ENCODE results near the gene DAGLA. TPM values are rescaled to one million over a fixed set of nuclear protein-coding genes. Genes with fewer than 3 reads are reported as not detected.

Gene DAGLA
- total and polyA plus RNA-seq, 2 of the 13 experiments (the other 11 are each of a cell fraction or from before 2014, with no cell fraction given) = 2.6 to 3.9 TPM

- Histone ChIP-seq H3K4me1 (ENCODE audit: insufficient read depth, low read length) (peaks cover 59% of the 10 kb centered on the region), H3K79me2 (ENCODE audit: insufficient read depth, low read length) (peaks cover 4% of the 10 kb centered on the region), H4K20me1 (ENCODE audit: insufficient read depth, low read length) (0 out of 2 replicates have a peak, but pooled peaks cover 2% of the 10 kb centered on the region), H3K9me3 (ENCODE audit: low read length) (no peaks in the 10 kb centered on the region), H3K4me3 (replicated peaks in 1 of 3; ENCODE audit: insufficient read depth in 1 of 3, low read depth in 2 of 3, low read length in 3 of 3) (no peak overlapping the region), H3K9ac (ENCODE audit: insufficient read depth, low read depth, low read length) (no peak overlapping the region), H2AFZ (ENCODE audit: low read length) (no peak overlapping the region), H3K4me2 (ENCODE audit: low read depth, low read length) (no peak overlapping the region), H3K27ac (ENCODE audit: extremely low read length, insufficient read depth, low read length) (peak overlapping the region; percentile 39), H3K27me3 (ENCODE audit: control insufficient read depth in 1 of 2, insufficient read depth in 2 of 2, low read length in 2 of 2) (no peaks in the 10 kb centered on the region), H3K36me3 (replicated peaks in 1 of 2; ENCODE audit: control insufficient read depth in 1 of 2, insufficient read depth in 2 of 2, low read length in 2 of 2) (no peaks in the 10 kb centered on the region; a peak in 1 of 5 replicates)
- intact Hi-C loops (cut with micrococcal nuclease; ENCODE audit: unreplicated experiment) (no loop called here), in situ Hi-C loops (cut with HindIII; ENCODE audit: extremely low pct_ligation_motif_present, low pct_unique_long_range_greater_than_20kb) (no loop called here)
- FAIRE-seq = no peak
- DNase-seq (ENCODE audit: low spot score) = no peak
- BruUV-seq (replicated peaks) = no TSS peak
- no peak for TF ChIP-seq ZNF225 (CRISPR knock-in tag; IDR thresholded peaks at IDR 0.05)
- no peak for TF ChIP-seq NFYC (CRISPR knock-in tag; IDR thresholded peaks at IDR 0.05)
- no peak for TF ChIP-seq TP53 (CRISPR knock-in tag; conservative IDR thresholded peaks at IDR 0.05)
- no peak for TF ChIP-seq TAF1 (CRISPR knock-in tag; IDR thresholded peaks at IDR 0.05)
- no peak for TF ChIP-seq ZNF607 (CRISPR knock-in tag; IDR thresholded peaks at IDR 0.05; ENCODE audit: borderline replicate concordance)
- TF ChIP-seq ZNF317 (CRISPR knock-in tag; IDR thresholded peaks at IDR 0.05) = no peak
- TF ChIP-seq HNF1A (IDR thresholded peaks at IDR 0.05; ENCODE audit: low read depth) = no peak
- no peak for TF ChIP-seq HNF1A (CRISPR knock-in tag; IDR thresholded peaks at IDR 0.05; ENCODE audit: borderline replicate concordance)
- TF ChIP-seq CSRNP1 (CRISPR knock-in tag; IDR thresholded peaks at IDR 0.05) = no peak
- TF ChIP-seq RFXANK (CRISPR knock-in tag; IDR thresholded peaks at IDR 0.05) = no peak
- no peak for TF ChIP-seq GRHL1 (CRISPR knock-in tag; conservative IDR thresholded peaks at IDR 0.05)
- TF ChIP-seq MAF1 (CRISPR knock-in tag; IDR thresholded peaks at IDR 0.05; ENCODE audit: borderline replicate concordance) = no peak
- TF ChIP-seq GFI1 (CRISPR knock-in tag; IDR thresholded peaks at IDR 0.05; ENCODE audit: borderline replicate concordance) = no peak
- POLR2A ChIA-PET = interaction anchor here (0.5 to 5.5 kb wide), 2 partner anchors 9 to 51 kb away, joined by 3 to 92 read pairs; partner anchors contain the start of gene FADS1
- 96% methylated on average over 16 of the region's 26 CpGs for WGBS (ENCODE audit: low lambda C conversion rate)
- ATAC-seq = no peak
- CTCF ChIA-PET (ENCODE audit: low intra/inter-chr PET ratio, low total read pairs) = interaction anchor here (0.9 kb wide), 1 partner anchor 14 kb away, joined by 3 read pairs; no protein-coding TSS in a partner anchor
Observed at GRCh38 chr11:61765550-61766253, 85.5 kb downstream of the DAGLA start.
